GM04503 (cell line): ENCODE measurements around the gene RTL1.

ENCODE experiments used
- DNase-seq: peaks from one replicate; pipeline ENCODE4 v3.0.0-alpha.2; 2012; ENCODE audit warnings: low read depth

The RTL1 gene

GRCh38 chr14:100903672-100904185, at the start of gene RTL1:
TSS of gene RTL1 (minus strand) at chr14:100903722. CDS start at chr14:100884788, 18,934 bp downstream.
- DNase-seq: no peak

- no peak for DNase-seq
These were observed 46.5 kb upstream of the RTL1 start for GRCh38 chr14:100950024-100950423.

- no peak for DNase-seq
These were observed 40.5 kb upstream of the RTL1 start for GRCh38 chr14:100944052-100944451.

- no peak for DNase-seq
These were observed 26.7 kb upstream of the RTL1 start for GRCh38 chr14:100930270-100930669.

GRCh38 chr14:100915560-100915959, 12.0 kb upstream of the RTL1 start:
- no peak for DNase-seq

GRCh38 chr14:100914597-100915021, 11.1 kb upstream of the RTL1 start:
- peak; percentile 7 for DNase-seq

GRCh38 chr14:100911665-100912316, 8.3 kb upstream of the RTL1 start:
- DNase-seq: no peak

GRCh38 chr14:100910888-100911664, 7.6 kb upstream of the RTL1 start:
- no peak for DNase-seq

GRCh38 chr14:100909439-100909838, 5.9 kb upstream of the RTL1 start:
- DNase-seq: no peak

GRCh38 chr14:100907240-100907639, 3.7 kb upstream of the RTL1 start:
- DNase-seq: no peak

- DNase-seq: no peak
These were observed 2.9 kb upstream of the RTL1 start for GRCh38 chr14:100906420-100906819.

- no peak for DNase-seq
These were observed 1.6 kb upstream of the RTL1 start for GRCh38 chr14:100905166-100905565.

- DNase-seq: no peak
These were observed 975 bp upstream of the RTL1 start for GRCh38 chr14:100904307-100905087.

- DNase-seq: no peak
These were observed 421 bp downstream of the RTL1 start for GRCh38 chr14:100903134-100903468.

GRCh38 chr14:100902295-100903133, 1.0 kb downstream of the RTL1 start:
- no peak for DNase-seq

- no peak for DNase-seq
These were observed 1.9 kb downstream of the RTL1 start for GRCh38 chr14:100901391-100902183.

- DNase-seq: no peak
These were observed 2.6 kb downstream of the RTL1 start for GRCh38 chr14:100900837-100901390.

GRCh38 chr14:100899884-100900771, 3.4 kb downstream of the RTL1 start:
- DNase-seq: no peak
